CD4-positive, alpha-beta T cell treated with Interleukin-6 for 4 hours (primary cell): ENCODE measurements around the gene EXOC3L4.

Source experiments
- DNase-seq: peaks from one replicate; pipeline ENCODE4 v3.0.0-alpha.2; 2020; ENCODE audit warnings: mixed read lengths

Gene EXOC3L4

DNA sequence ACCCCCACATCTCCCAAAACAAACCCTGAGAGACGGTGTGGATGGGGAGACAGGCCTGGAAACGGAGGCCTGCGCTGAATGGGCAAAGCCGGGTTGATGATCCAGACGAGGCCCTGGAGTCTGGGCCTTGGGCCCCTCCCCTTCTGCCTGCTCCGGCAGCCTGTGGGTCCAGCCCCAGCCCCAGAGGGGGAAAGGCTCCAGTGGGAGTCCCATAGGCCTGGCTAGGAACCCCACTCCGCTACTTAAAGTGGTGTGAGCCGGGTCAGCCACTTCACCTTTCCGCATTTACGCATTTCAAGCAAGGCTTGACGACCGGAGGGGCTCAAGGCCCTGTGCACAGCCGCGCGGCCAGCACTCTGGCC is 28.0 kb downstream of the EXOC3L4 start:
- DNase-seq: no peak

DNA sequence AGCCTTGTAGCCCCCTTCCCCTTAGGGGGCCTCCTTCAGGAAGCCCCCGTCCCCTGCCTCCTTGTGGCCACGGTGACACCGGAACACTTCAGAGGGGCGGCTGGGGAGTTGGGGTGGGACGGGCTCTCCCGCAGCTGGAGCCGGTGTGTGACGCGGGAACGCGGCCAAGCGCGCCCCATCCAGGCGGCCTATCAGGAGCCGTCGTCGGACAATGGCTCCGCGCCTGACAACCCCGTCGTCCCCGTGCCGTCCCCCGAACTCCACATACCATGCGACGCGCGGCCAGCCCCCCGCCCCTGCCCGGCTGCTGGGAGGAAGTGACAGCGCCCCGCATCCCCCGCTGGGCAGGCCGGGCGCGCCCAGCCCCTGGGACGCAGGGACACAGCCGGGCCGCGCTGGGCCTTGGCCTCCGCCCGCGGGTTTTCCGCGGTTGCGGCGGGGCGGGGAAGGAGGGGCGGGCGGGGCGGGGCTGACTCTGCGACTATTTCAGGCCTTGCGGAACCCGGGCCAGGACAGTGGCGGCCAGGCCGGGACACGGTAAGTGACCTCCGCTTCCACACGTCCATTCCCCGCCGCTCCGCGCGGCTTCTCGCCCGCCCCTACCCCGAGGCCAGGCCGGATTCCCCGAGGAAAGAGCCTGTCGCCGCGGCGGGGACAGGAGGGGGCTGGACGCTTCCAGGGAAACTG is 28.6 kb downstream of the EXOC3L4 start, which contains the start of gene TNFAIP2:
TNFAIP2 (plus strand) TSS at position 515 of the 687 bp plus-strand sequence. CDS start 2,997 bp downstream, outside the sequence.
- no peak for DNase-seq

DNA sequence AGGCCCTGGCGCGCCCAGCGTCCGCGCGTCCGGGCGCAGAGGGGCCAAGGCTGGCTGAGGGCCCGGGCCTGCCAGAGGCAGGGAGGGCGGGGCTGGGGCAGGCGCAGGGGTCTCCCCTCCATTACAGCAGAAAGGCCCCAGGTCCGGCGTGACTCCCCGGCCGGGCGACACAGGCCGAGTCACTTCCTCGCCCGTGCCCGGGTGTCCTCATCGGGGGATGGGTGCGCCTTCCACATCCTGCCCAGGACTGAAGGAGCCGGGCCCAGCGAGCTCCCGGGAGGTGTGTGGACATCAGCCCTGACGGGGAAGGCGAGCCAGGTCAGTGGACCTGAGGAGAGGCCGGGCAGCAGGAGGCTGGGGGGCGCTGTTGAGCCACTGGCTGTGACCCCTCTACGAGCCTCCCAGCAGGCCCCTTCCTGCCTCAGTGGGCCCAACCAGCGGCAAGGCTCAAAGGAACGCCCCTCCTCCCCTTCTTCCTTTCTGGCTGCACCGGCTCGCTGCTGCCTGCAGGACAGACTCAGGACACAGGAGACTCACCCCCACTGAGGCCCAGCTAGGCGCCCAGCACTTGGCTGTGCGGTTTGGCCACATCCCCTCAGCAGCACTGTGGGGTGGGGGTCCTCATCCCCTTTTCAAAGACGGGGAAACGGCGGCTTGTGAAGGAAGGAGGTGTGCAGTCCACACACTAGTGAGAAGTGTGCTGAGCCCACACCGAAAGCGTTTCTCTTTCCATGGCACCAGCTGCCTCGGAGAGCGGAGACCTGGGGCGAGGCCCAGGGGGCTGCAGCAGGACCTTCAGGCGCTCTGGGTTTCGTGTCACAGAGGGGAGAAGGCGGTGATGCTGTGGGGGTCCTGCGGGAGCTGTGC is 29.3 kb downstream of the EXOC3L4 start:
- DNase-seq: no peak

DNA sequence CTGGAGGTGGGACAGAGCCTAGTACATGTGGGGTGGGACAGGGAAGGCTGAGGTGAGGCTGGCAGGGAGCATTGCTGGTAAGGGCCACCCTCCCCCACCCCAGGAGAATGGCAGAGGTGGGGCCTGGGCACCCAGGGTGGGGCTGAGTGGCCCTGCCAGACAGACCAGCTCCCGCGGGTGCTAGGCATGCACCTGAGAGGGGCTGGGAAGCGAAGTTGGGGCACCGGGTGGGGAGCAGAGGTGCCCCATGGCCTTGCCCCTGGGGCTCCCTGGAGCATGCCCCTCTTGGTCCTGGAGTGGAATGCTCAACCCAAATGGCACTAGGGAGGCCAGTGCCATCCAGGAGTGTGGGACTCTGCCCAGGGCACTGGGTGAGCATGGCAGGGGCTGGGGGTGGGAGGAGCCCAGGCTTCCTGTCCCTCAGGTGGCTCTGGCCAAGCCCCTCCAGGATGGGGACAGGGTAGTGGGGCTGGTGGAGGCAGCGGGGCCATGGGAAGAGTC is 30.0 kb downstream of the EXOC3L4 start:
- DNase-seq: no peak

DNA sequence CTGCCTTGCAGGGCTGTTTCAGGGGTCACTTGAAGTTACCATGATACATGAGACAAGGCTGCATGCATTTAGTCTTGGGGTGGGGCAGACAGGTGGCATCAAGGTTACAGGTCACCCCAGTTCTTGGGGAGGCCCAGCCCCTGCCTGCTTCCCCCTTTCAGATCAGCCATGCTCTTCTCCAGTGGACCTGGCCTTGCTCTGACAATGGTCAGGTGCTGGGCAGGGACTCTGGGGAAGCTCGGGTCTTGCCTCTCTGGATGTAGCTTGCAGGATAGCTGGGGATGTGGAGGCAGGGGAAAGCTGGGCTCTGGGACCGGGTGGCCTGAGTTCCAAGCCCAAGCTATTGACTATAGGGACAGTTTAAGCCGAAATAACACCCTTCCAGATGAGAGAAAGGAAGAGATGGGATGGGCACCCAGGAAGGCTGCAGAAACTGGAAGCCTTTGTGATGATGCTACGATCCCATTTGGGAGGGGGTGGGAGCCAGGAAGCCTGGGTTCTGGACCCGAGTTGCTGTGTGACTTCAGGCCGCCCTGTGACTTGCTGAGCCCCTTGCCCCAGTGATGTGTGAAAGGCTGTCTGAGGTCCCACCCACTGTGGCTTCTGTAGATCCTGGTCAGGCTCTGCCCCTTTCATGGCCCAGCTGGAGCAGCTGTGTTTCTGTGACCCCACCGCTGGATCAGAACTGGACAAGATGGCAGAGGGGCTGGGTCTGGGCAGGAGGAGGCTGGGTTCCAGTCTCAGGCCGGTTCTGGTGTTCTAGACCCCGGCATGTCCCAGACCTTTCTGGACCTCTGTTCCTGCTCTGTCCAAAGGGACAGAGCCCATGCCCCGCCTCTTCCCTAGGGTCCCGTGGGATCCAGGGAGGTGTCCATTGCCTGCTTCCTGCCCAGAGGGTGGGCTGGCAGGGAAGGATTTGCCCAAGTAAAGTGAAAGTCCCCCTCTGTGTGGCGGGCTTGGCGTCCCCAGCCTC is 30.9 kb downstream of the EXOC3L4 start:
- no peak for DNase-seq

DNA sequence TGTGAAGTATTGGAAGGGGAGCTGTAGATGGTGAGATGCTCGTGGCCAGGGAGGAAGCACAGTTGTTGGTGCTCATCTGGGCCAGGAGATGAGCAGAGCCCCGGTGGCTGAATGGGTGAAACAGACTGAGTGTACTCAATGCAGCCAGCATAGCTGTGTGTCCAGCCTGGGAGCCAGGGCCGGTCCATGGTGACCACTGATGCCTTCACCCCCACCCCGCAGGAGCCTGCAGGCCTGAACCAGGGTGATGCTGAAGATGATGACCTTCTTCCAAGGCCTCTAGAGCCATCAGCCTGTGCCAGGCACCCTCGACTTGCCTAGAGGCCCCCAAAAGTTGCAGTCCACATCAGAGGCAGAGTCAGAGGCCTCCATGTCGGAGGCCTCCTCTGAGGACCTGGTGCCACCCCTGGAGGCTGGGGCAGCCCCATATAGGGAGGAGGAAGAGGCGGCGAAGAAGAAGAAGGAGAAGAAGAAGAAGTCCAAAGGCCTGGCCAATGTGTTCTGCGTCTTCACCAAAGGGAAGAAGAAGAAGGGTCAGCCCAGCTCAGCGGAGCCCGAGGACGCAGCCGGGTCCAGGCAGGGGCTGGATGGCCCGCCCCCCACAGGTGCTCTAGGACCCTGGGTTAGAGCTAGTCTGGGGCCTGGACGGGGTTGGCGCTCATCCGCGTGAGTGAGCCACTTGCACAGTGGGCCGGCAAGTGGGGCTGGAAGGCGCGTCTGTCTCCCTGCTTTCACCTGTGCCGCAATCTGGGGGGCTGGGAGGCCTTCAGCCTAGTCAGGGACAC is 31.8 kb downstream of the EXOC3L4 start:
- DNase-seq: no peak

DNA sequence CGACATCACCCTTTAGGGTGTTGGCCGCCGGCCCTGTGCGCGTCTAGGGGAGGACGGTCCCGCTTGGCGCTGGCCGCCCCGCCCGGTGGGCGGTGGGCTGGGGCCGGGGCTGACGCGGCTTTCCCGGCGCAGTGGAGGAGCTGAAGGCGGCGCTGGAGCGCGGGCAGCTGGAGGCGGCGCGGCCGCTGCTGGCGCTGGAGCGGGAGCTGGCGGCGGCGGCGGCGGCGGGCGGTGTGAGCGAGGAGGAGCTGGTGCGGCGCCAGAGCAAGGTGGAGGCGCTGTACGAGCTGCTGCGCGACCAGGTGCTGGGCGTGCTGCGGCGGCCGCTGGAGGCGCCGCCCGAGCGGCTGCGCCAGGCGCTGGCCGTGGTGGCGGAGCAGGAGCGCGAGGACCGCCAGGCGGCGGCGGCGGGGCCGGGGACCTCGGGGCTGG is 32.4 kb downstream of the EXOC3L4 start:
- no peak for DNase-seq

DNA sequence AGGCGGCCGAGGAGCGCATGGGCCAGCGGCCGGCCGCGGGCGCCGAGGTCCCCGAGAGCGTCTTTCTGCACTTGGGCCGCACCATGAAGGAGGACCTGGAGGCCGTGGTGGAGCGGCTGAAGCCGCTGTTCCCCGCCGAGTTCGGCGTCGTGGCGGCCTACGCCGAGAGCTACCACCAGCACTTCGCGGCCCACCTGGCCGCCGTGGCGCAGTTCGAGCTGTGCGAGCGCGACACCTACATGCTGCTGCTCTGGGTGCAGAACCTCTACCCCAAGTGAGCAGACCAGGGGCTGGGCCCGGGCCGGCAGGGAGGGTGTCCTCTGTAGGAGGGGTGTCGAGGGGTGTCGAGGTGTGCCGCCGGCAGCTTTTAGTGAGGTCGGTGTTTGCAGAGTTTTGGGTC is 32.8 kb downstream of the EXOC3L4 start:
- no peak for DNase-seq

DNA sequence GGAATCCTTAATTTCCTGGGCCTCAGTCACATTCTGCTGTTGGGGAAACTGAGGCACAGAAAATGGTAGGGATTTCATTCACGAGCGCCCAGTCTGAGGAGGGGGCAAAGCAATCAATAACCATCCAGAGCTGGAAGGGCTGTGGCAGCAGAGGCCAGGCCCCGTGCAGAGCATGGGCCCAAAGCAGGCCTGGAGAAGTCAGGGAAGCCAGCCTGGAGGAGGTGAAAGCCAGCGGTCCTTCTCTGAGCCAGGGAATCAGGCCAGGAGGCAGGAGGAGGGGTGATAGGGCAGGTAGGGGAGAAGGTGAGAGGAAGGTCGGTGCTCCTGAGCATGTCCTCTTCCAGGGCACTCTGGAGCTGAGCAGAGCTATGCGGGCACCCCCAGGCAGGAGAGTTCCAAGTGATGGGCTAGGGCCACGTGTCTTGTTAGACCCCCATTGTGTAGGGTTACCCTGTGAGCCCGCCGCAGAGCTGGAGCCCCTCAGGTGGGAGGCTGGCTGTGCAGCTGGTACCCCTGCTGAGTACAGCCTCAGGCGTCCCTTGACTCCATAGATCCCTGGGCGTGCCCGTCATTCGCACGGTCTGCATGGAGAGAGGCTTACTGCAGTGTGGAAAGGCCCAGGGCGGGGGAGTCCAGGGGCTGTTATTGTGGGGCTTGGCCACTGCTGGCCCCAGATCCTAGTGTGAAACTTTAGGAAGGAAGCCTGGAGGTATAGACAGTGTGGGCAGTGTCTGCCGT is 33.5 kb downstream of the EXOC3L4 start:
- DNase-seq: no peak

DNA sequence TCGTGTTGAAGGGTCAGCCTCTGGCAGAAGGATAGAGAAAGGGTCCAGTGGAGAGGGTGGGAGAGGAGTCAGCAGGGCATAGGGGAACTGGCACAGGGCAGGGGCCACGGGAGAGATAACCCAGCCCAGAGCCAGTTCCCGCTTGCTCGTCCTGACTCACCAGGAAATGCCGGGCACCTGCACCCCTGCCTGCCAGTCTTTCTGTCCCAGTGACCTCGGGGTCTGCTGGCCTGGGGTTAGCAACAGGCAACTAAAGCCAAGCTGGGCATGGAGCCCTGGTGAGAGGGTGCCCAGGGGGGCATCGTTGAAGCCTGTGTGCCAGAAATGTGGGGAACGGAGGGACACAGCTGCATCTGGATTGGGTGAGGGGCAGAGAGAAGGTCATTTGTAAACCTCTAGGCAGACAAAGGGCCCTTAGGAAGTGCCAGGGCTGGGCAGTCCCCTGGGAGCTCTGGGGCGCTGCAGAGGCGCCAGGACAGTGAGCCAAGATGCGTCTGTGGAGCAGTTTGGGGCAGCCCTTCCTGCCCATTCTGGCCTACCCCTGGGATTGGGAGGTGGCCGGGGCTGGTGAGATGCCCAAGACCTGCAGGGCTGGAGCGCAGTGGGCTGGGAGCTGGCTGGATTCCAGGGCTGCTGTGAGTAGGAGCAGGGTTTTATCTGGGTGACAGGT is 34.2 kb downstream of the EXOC3L4 start:
- no peak for DNase-seq

DNA sequence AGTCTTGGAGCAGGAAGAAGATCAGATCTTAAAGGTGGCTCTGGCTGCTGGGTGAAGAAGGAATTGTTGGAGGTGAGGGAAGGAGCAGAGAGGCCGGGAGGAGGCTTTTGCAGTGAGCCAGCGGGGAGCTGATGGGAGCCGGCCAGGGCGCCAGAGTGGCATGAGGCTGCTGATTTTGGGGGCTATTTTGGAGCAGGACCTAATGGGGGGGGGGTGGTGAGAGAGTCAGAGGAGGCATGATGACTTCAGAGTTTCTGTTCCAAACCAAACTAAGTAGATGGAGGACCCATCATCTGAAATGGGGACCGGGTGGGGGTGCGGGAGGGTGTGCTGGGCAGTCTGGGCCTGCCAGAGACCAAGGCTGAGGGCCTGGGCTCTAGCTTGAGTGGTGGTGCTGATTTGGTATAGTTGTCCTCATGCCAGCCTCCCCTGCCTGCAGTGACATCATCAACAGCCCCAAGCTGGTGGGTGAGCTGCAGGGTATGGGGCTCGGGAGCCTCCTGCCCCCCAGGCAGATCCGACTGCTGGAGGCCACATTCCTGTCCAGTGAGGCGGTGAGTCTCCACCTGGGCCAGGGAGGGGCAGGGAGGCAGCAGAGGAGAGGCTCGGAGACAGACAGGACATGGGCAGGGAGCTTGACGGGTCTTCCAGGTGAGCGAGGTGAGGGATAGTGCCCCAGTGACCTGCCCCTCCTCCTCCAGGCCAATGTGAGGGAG is 34.9 kb downstream of the EXOC3L4 start:
- no peak for DNase-seq

DNA sequence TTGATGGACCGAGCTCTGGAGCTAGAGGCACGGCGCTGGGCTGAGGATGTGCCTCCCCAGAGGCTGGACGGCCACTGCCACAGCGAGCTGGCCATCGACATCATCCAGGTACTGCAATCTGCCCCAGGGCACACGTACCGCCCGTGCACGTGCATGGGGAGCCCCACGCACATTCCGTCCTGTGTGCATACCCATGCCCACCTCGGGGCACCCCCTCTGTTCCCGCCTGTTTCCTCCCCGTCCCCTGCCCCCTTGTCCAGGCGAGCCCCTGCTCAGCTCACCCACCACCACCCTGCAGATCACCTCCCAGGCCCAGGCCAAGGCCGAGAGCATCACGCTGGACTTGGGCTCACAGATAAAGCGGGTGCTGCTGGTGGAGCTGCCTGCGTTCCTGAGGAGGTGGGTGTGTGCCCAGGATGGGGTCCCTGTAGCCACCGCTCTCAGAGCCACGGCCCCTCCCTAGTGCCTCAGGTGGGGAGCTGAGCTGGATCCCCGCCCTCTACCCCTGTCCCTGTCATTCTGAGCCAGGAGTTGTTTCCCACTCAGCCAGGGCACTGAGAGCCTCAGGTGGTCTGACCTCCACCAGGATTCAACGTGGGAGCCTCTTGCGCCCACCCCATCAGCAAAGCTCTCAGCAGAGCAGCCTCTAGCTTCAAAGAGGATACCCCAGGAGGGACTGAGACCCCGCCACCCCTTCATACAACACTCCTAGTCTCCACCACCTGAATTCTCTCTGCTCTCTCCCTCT is 35.7 kb downstream of the EXOC3L4 start:
- DNase-seq: no peak

DNA sequence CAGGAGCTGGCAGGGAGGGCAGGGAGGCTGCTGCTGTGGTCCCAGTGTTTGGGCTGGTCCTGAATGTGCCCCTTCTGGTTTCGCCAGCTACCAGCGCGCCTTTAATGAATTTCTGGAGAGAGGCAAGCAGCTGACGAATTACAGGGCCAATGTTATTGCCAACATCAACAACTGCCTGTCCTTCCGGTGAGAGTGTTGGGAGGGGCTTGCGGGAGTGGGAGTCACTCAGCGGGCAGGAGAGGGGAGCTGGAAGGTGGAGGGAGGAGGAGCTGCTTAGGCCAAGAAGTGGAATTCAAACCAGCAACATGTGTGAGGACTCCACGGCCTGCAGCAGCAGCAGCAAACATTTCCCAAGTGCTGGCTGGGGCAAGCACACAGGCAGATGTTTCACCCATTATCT is 36.4 kb downstream of the EXOC3L4 start:
- DNase-seq: no peak

DNA sequence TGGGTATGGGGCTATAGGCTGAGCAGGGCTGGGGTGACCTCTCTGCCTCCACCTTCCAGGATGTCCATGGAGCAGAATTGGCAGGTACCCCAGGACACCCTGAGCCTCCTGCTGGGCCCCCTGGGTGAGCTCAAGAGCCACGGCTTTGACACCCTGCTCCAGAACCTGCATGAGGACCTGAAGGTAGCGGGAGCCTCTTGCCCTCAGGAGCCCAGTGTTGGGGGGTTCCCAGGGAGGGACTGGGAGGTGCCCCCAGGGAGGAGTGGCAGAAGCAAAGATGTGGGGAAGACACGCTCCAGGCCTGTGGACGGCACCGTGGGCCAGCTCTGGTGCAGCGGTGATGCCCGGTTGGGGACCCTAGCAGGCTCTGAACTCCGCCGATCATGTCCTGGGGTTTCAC is 37.1 kb downstream of the EXOC3L4 start:
- no peak for DNase-seq

DNA sequence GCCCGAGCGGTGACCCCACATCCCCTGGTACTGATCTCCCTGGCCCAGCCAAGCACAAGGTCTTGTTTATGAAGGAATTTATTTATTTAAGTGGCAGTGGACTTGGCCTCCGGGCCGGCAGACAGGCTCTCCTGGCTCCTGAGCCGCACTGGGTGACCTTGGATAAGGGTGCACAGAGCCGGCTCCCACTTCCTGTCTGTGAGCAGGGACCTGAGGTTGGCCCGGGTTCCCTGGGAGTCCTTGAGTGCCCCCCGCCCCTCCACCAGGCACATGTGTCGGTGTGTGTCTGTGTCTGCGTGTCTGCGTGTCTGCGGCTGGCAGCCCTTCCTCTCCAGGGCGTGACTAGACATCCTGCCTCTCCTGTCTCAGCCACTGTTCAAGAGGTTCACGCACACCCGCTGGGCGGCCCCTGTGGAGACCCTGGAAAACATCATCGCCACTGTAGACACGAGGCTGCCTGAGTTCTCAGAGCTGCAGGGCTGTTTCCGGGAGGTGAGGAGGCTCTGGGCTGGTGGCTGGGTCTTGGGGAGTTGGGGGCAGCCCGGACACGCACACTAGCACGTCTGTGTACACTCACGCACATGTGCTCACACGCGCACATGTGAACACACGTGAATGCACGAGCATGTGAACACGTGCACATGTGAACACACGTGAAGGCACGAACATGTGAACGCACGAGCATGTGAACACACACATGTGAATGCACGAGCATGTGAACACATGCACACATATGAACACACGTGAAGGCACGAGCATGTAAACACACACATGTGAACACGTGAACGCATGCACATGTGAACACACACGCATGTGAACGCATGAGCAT is 38.1 kb downstream of the EXOC3L4 start:
- DNase-seq: no peak

DNA sequence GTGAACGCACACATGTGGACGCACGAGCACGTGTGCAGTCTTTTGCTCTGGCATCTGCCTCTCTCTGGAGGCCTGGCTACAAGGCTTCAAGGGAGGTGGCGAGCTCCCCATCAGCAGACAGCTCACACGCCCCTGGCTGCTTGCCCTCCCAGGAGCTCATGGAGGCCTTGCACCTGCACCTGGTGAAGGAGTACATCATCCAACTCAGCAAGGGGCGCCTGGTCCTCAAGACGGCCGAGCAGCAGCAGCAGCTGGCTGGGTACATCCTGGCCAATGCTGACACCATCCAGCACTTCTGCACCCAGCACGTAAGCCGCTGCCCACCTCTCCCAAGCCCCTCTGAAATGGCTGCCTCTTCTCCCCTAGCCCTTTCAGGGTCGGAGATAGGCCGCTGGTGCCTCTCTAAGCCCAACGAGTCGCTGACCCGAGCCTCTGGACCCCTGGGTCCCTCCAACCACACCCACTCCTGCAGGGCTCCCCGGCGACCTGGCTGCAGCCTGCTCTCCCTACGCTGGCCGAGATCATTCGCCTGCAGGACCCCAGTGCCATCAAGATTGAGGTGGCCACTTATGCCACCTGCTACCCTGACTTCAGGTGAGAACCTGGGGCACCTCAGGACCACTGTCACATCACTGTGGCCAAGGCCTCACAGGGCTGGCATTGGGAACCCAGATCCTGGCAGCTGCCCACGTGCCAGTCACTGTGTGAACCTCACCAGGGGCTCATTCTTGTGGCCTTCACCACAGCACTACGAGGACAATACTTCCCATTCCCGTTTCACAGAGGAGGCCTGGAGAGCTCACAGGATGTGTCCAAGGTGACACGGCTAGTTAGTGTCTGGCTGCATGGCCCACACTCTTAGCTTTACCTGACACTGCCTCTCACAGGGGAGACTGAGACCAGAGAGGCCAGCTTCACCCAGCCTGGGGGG is 39.0 kb downstream of the EXOC3L4 start:
- DNase-seq: no peak

DNA sequence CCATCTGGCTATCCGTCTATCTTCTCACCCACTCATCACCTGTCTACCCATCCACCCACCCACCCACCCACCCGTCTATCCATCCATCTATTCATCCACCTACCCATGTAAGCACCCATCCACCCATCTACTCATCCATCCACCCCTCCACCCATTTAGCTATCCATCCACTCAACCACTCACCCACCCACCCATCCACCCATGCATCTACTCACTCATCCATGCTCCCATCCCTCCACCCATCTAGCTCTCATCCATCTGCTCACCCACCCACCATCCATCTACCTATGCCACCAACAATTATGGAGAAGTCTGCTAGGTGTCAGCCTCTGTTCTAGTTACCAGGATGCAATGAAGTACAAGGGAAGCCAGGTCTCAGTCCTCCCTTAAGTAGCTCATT is 39.9 kb downstream of the EXOC3L4 start:
- no peak for DNase-seq
